ENCODE results near the gene COX5A. TPM values are rescaled to one million over a fixed set of nuclear protein-coding genes. Genes with fewer than 3 reads are reported as not detected.
"Not testable (repeated sequence)": the region's sequence is repeated elsewhere in the genome, so short reads cannot be mapped to it uniquely, and the experiment has no call there.

Gene COX5A
- total and polyA plus RNA-seq, 11 donors = 754 to 2,918 (median 1,211) TPM

DNA sequence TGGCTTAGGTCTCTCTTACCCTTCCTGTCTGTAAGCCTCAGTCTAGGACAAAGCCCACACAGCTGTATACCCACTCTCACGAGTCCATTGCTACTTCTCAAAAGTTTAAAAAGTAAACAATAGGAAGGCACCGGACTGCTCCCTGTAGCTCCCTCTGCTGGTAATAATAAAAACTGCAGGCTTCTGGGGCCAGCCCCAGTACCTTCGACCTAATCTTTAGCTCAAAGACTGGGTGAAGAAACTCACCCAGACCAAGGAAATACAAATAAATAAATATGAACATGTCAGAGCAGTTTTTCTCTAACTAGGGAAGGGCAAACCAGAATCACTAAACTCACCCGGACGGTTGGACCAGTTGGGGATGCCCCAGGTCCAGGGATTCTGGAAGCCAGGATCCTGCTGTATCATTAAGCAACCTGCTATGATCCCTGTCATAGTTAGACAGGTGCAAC, 36.2 kb downstream of the COX5A start:
- peaks cover 0 to 44% (median 24%) of the 10 kb centered on the region in 12 donors for H3K4me1 ChIP-seq
- TF ChIP-seq POLR2A (IDR thresholded peaks at IDR 0.05) = no peak
- TF ChIP-seq, protein P1, sequence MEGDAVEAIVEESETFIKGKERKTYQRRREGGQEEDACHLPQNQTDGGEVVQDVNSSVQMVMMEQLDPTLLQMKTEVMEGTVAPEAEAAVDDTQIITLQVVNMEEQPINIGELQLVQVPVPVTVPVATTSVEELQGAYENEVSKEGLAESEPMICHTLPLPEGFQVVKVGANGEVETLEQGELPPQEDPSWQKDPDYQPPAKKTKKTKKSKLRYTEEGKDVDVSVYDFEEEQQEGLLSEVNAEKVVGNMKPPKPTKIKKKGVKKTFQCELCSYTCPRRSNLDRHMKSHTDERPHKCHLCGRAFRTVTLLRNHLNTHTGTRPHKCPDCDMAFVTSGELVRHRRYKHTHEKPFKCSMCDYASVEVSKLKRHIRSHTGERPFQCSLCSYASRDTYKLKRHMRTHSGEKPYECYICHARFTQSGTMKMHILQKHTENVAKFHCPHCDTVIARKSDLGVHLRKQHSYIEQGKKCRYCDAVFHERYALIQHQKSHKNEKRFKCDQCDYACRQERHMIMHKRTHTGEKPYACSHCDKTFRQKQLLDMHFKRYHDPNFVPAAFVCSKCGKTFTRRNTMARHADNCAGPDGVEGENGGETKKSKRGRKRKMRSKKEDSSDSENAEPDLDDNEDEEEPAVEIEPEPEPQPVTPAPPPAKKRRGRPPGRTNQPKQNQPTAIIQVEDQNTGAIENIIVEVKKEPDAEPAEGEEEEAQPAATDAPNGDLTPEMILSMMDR (IDR thresholded peaks at IDR 0.05) = peak; percentile 90 to 98 (median 95)
- WGBS, 4 donors = 13 to 24% (median 19%) methylated on average over 5 of the region's 5 CpGs
- DNase-seq (peak in 3 of 5 donors; percentile 26 to 48 (median 32)), ATAC-seq (peak; percentile 5 to 36 (median 19))
- H3K9me3 ChIP-seq = no peaks in the 10 kb centered on the region
- intact Hi-C loops (cut with DNase I) = loop anchor here in 8 of 10 donors (1.0 to 10.0 kb wide), 7 partner anchors 44 to 129 kb away; partner anchors contain the start of gene ULK3 (in 5 of the 8)
- H3K36me3 ChIP-seq = peaks cover 3 to 79% (median 71%) of the 10 kb centered on the region in 9 donors
- H3K27ac ChIP-seq = peak overlapping the region in 3 of 12 donors; percentile 3 to 23 (median 9)
- H3K27me3 ChIP-seq = no peaks in the 10 kb centered on the region
- no peak overlapping the region for H3K4me3 ChIP-seq

DNA sequence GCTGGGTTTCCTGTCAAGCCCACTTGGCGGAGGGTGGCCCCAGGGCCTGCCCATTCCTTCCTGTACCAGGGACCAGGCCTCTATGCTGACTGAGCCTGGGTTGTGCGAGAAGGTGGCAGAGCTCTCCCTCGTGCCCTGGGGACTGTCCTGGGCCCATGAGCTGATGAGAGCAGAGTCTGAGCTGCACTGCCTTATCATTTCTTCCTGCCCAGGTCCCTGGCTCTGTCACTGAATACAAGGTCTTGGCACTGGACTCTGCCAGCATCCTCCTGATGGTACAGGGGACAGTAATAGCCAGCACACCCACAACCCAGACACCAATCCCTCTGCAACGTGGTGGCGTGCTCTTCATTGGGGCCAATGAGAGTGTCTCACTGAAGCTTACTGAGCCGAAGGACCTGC, 40.6 kb downstream of the COX5A start:
- H3K9me3 ChIP-seq = no peaks in the 10 kb centered on the region
- no peak overlapping the region for H3K4me3 ChIP-seq
- 49 to 66% (median 60%) methylated on average over 3 to 6 of the region's 6 CpGs for WGBS, 4 donors
- TF ChIP-seq POLR2A (IDR thresholded peaks at IDR 0.05) = no peak
- TF ChIP-seq, protein P1 (IDR thresholded peaks at IDR 0.05) = no peak
- peaks cover 0 to 44% (median 15%) of the 10 kb centered on the region in 12 donors for H3K4me1 ChIP-seq
- ATAC-seq (peak; percentile 57 to 74 (median 63)), DNase-seq (peak in 3 of 5 donors; percentile 23 to 59 (median 27))
- no peaks in the 10 kb centered on the region for H3K27me3 ChIP-seq
- H3K27ac ChIP-seq = peak overlapping the region in 6 of 12 donors; percentile 13 to 54 (median 30)
- H3K36me3 ChIP-seq = peaks cover 2 to 80% (median 59%) of the 10 kb centered on the region in 9 donors
- intact Hi-C loops (cut with DNase I) = loop anchor here in 2 of 10 donors (5.0 to 10.0 kb wide), 2 partner anchors 52 to 115 kb away; partner anchors contain the start of genes CSK (in 1 of the 2) and ULK3 (in 1 of the 2)

DNA sequence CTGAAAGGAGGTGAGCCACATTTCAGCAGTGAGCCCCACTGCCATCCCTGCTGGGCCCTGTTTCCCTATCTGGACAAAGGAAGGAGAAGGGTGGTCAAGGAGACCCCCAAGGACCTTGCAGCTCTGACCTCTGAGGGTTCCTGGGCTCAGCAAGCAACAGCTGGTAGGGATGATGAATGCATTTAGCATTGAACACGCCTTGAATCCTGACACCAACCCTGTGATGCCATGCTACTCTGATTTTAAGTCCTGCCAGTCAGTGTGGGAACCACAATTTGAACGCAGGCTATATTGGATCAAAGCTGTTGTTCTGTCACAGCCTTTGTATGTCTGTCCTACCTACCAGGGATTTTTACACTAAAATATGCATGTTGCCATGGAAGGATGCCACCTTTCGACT, 41.6 kb downstream of the COX5A start:
- Histone ChIP-seq H3K27ac (no peak overlapping the region), H3K9me3 (no peaks in the 10 kb centered on the region), H3K4me3 (no peak overlapping the region), H3K4me1 (peaks cover 0 to 44% (median 12%) of the 10 kb centered on the region in 12 donors), H3K27me3 (no peaks in the 10 kb centered on the region), H3K36me3 (peaks cover 0 to 70% (median 51%) of the 10 kb centered on the region in 9 donors)
- intact Hi-C loops (cut with DNase I) = loop anchor here in 2 of 10 donors (5.0 to 10.0 kb wide), 2 partner anchors 52 to 114 kb away; partner anchors contain the start of genes CSK (in 1 of the 2) and ULK3 (in 1 of the 2)
- ATAC-seq = no peak
- WGBS, 4 donors = 75 to 94% (median 89%) methylated on average over 3 of the region's 3 CpGs
- TF ChIP-seq, protein P1 (IDR thresholded peaks at IDR 0.05) = no peak
- no peak for TF ChIP-seq POLR2A (IDR thresholded peaks at IDR 0.05)
- peak in 1 of 5 donors; percentile 12 for DNase-seq

DNA sequence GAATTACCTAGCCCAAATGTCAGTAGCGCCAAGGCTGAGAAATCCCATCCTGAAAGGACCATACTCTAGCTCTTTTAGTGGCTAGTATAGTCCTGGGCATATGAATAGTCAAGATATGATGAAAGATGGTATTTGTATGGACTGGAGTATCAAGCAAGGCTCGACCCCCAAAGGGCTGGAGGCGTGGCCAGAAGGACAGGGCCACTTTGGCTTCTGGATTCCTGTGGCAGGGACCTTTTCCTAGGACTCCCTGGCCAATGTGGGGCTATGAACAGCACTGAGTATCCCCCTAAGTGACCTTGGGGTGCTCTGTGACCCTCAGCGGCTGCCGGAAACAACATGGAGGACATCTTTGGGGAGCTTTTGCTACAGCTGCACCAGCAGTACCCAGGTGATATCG, 42.0 kb downstream of the COX5A start:
- H3K27ac ChIP-seq = no peak overlapping the region
- peaks cover 0 to 65% (median 47%) of the 10 kb centered on the region in 9 donors for H3K36me3 ChIP-seq
- H3K4me3 ChIP-seq = no peak overlapping the region
- peak in 1 of 5 donors; percentile 5 for DNase-seq
- ATAC-seq = no peak
- WGBS, 4 donors = 93 to 97% (median 94%) methylated on average over 4 to 6 of the region's 6 CpGs
- H3K9me3 ChIP-seq = no peaks in the 10 kb centered on the region
- TF ChIP-seq POLR2A (IDR thresholded peaks at IDR 0.05) = no peak
- TF ChIP-seq, protein P1 (IDR thresholded peaks at IDR 0.05) = no peak
- intact Hi-C loops (cut with DNase I) = loop anchor here in 2 of 10 donors (5.0 to 10.0 kb wide), 2 partner anchors 51 to 114 kb away; partner anchors contain the start of genes CSK (in 1 of the 2) and ULK3 (in 1 of the 2)
- H3K27me3 ChIP-seq = no peaks in the 10 kb centered on the region
- peaks cover 0 to 45% (median 14%) of the 10 kb centered on the region in 12 donors for H3K4me1 ChIP-seq

DNA sequence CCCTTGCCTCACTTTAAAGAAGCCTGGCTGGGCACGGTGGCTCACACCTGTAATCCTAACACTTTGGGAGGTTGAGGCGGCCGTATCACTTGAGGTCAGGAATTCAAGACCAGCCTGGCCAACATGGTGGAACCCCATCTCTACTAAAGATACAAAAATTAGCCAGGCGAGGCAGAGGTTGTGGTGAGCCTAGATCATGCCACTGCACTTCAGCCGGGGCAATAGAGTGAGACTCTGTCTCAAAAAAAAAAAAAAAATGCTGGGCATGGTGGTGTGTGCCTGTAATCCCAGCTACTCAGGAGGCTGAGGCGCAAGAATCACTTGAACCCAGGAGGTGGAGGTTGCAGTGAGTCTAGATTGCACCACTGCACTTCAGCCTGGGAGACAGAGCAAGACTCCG, 43.5 kb downstream of the COX5A start:
- H3K4me1 ChIP-seq = peaks cover 0 to 54% (median 20%) of the 10 kb centered on the region in 12 donors
- not testable (repeated sequence) for H3K9me3 ChIP-seq, H3K4me3 ChIP-seq, H3K27ac ChIP-seq, H3K27me3 ChIP-seq, ATAC-seq
- H3K36me3 ChIP-seq = peaks cover 0 to 51% (median 32%) of the 10 kb centered on the region in 9 donors
- peak in 1 of 5 donors; percentile 8 for DNase-seq
- 95 to 98% (median 97%) methylated on average over 7 of the region's 7 CpGs for WGBS, 4 donors
- intact Hi-C loops (cut with DNase I) = loop anchor here in 2 of 10 donors (5.0 to 10.0 kb wide), 2 partner anchors 47 to 50 kb away; partner anchors contain the start of gene ULK3 (in 1 of the 2)
